Upper lobe of left lung (tissue), 4 donors: Measurements from ENCODE around the gene GPR143.

ENCODE experiments used
- CTCF ChIP-seq, 6 experiments: fragments of 450-650 bp in 4 of 6; fragments of 200-600 bp in 2 of 6; sonication (generic) in 2 of 6; IDR thresholded peaks; one replicate each; pipeline ENCODE4 v1.5.1; 2016 to 2019; ENCODE audit warnings: antibody characterized with exemption in 6 of 6
- EP300 ChIP-seq, 4 donors: sonication (generic); formaldehyde crosslinking; IDR thresholded peaks; one replicate each; pipeline ENCODE4 v1.5.1; 2017; ENCODE audit warnings: antibody characterized with exemption in 4 of 4, control low read depth in 2 of 4
- POLR2A ChIP-seq, 4 donors: fragments of 450-650 bp; IDR thresholded peaks; one replicate each; pipeline ENCODE4 v1.5.1; 2016 to 2017; ENCODE audit warnings: antibody characterized with exemption in 4 of 4, mild to moderate bottlenecking in 2 of 4
- POLR2AphosphoS5 ChIP-seq, 2 donors: sonication (generic); formaldehyde crosslinking; IDR thresholded peaks; one replicate each; pipeline ENCODE4 v1.5.1; 2017; ENCODE audit warnings: antibody characterized with exemption in 2 of 2

- TF ChIP-seq CTCF (IDR thresholded peaks at IDR 0.05), result no peak
- TF ChIP-seq POLR2AphosphoS5 (IDR thresholded peaks at IDR 0.05), result no peak
- TF ChIP-seq POLR2A (IDR thresholded peaks at IDR 0.05), result no peak
- no peak for TF ChIP-seq EP300 (IDR thresholded peaks at IDR 0.05)
Measured at GRCh38 chrX:9758021-9758638, 7.5 kb downstream of the GPR143 start.
